Thoracic aorta (tissue), 2 donors: Measurements from ENCODE around the gene KCNMB1. TPM values are rescaled to one million over a fixed set of nuclear protein-coding genes. Genes with fewer than 3 reads are reported as not detected.
A peak's percentile ranks its signal among the peaks of the same experiment; 100 is the strongest.

ENCODE experiments used
- ATAC-seq: fragments of 150-250 bp; one replicate; pipeline ENCODE4 v1.8.0; 2017; ENCODE audit warnings: low read depth; ENCODE audit not compliant: insufficient number of reproducible peaks, low FRiP score
- DNase-seq: peaks from one replicate; pipeline ENCODE4 v3.0.0-alpha.2; 2020; ENCODE audit warnings: low spot score
- H3K27ac ChIP-seq, 2 donors: fragments of 200-600 bp; sonication (generic); 1 replicate in 1 of 2; 2 replicates in 1 of 2; pipeline ENCODE4 v1.5.1; 2016; ENCODE audit warnings: mild to moderate bottlenecking in 2 of 2, moderate library complexity in 2 of 2
- H3K27me3 ChIP-seq: fragments of 200-600 bp; sonication (generic); replicated peaks from 2 replicates; pipeline ENCODE4 v1.6.0; 2016; ENCODE audit warnings: mild to moderate bottlenecking; ENCODE audit not compliant: insufficient read depth
- H3K36me3 ChIP-seq: fragments of 200-600 bp; sonication (generic); one replicate; pipeline ENCODE4 v1.5.1; 2016
- H3K4me1 ChIP-seq, 2 donors: fragments of 200-600 bp; sonication (generic); 1 replicate in 1 of 2; 2 replicates in 1 of 2; pipeline versions ENCODE4 v1.5.1 to v1.6.0; 2016; ENCODE audit warnings: low read depth in 2 of 2, mild to moderate bottlenecking in 1 of 2; ENCODE audit not compliant: control insufficient read depth in 1 of 2
- H3K4me3 ChIP-seq: fragments of 200-600 bp; sonication (generic); 2 replicates; pipeline ENCODE4 v1.5.1; 2016; ENCODE audit warnings: mild to moderate bottlenecking
- H3K9me3 ChIP-seq: fragments of 200-600 bp; sonication (generic); 2 replicates; pipeline ENCODE4 v1.5.1; 2016
- total RNA-seq, 2 donors: library from RNA; depleted of rRNA; stranded (reverse); fragments of >200 nt; gene quantifications; one replicate each; pipeline versions ENCODE4 v1.1.0 to v1.2.3, GENCODE V29; 2016
- TF ChIP-seq, protein P1 (sequence below): fragments of 200-600 bp; sonication (generic); IDR thresholded peaks from one replicate; pipeline ENCODE4 v1.5.1; 2019; ENCODE audit warnings: antibody characterized with exemption

KCNMB1 gene
- total RNA-seq, 2 donors from 2014 or later = 20.1 to 30.1 TPM

DNA sequence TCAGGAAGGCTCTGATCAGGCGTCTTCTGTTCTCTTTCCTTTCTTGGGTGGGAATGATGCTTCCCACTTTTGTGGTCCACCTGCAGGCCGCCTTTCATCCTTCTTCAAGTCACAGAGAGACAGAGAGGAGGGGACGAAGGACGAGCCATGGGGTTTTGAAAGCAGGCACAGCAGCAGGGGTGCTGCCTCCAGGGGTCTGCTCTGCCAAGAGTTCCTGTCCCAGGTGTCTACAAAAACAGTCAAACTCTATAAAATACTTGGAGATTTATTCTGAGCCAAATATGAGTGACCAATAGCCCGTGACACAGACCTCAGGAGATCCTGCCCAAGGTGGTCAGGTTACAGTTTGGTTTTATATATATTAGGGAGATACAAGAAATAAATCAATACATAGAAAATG lies 57.1 kb downstream of the KCNMB1 start:
- no peak overlapping the region for H3K27ac ChIP-seq

DNA sequence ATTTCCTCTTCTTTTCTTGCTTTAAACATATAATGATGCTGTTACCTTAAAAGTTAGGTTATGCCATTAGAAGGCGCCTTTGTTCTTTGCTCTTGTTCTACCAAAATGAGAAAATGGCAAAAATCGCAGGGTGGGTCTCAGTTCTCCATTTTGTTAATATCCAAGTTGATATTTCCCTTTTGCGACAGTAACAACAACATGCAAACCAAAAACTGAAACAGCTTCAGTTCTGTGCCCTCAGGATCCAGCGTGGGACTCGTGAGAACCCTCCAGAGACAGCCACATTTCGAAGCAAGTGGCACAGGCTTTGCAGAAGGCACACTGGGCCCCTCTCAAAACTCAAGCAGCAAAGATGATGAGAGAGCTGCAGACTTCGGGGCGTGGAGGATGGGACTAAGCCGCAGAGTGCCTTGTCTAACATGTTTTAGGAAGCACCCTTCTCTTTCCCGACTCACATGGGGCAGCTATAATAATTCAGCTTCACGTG lies 58.6 kb downstream of the KCNMB1 start:
- Histone ChIP-seq H3K36me3 (no peaks in the 10 kb centered on the region), H3K4me1 (peaks cover 11 to 19% of the 10 kb centered on the region in 2 donors), H3K27me3 (no peaks in the 10 kb centered on the region), H3K27ac (peak overlapping the region in 1 of 2 donors; percentile 23), H3K9me3 (no peaks in the 10 kb centered on the region), H3K4me3 (peak overlapping the region; percentile 34)
- ATAC-seq (no peak), DNase-seq (no peak)
- TF ChIP-seq, protein P1, sequence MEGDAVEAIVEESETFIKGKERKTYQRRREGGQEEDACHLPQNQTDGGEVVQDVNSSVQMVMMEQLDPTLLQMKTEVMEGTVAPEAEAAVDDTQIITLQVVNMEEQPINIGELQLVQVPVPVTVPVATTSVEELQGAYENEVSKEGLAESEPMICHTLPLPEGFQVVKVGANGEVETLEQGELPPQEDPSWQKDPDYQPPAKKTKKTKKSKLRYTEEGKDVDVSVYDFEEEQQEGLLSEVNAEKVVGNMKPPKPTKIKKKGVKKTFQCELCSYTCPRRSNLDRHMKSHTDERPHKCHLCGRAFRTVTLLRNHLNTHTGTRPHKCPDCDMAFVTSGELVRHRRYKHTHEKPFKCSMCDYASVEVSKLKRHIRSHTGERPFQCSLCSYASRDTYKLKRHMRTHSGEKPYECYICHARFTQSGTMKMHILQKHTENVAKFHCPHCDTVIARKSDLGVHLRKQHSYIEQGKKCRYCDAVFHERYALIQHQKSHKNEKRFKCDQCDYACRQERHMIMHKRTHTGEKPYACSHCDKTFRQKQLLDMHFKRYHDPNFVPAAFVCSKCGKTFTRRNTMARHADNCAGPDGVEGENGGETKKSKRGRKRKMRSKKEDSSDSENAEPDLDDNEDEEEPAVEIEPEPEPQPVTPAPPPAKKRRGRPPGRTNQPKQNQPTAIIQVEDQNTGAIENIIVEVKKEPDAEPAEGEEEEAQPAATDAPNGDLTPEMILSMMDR = no peak

More for the DNA sequence above, 57.1 kb downstream of the KCNMB1 start:
- H3K9me3 ChIP-seq = no peaks in the 10 kb centered on the region
- peaks cover 11 to 19% of the 10 kb centered on the region in 2 donors for H3K4me1 ChIP-seq
- TF ChIP-seq, protein P1 = no peak
- H3K27me3 ChIP-seq = no peaks in the 10 kb centered on the region
- no peak overlapping the region for H3K4me3 ChIP-seq
- H3K36me3 ChIP-seq = no peaks in the 10 kb centered on the region
- no peak for DNase-seq
- no peak for ATAC-seq

DNA sequence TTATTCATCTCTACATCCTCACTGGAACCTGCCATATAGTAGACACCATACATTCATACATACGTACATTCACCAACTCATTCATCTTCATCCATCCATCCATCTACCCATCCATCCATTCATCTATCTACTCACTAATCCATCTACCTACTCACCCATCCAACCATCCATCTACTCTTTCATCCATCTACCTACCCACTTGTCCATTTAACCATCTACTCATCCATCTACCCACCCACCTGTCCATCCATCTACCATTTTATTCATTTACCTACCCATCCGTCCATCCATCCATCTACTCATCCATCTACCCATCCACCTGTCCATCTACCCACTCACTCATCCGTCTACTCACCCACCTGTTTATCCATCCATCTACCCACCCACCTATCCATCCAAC lies 59.6 kb downstream of the KCNMB1 start:
- Histone ChIP-seq H3K27ac (no peak overlapping the region), H3K4me3 (no peak overlapping the region), H3K9me3 (no peaks in the 10 kb centered on the region), H3K4me1 (peaks cover 11 to 19% of the 10 kb centered on the region in 2 donors), H3K27me3 (no peaks in the 10 kb centered on the region), H3K36me3 (no peaks in the 10 kb centered on the region)
- TF ChIP-seq, protein P1 = no peak
- DNase-seq (no peak), ATAC-seq (no peak)

DNA sequence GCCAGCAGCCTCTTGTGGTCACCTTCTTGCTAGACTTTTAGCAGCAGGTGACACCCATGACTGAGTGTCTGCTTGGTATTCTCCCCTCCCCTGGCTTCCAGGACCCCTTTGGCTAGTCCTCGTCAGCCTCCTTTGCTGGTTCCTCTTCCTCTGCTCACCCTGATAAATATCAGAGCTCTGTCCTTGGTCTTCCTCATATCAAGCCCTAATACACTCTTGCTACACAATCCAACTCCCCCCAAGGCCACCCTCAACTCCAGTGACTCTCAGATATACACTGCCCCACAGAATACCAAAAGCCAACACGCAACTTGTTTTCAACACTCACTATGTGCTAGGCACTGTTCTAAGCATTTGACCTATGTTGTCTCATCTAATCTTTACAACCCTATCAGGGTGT lies 61.3 kb downstream of the KCNMB1 start:
- Histone ChIP-seq H3K27me3 (no peaks in the 10 kb centered on the region), H3K27ac (no peak overlapping the region), H3K36me3 (no peaks in the 10 kb centered on the region), H3K4me3 (no peak overlapping the region), H3K4me1 (peaks cover 6 to 19% of the 10 kb centered on the region in 2 donors), H3K9me3 (no peaks in the 10 kb centered on the region)
- TF ChIP-seq, protein P1 = no peak
- DNase-seq = no peak
- no peak for ATAC-seq

DNA sequence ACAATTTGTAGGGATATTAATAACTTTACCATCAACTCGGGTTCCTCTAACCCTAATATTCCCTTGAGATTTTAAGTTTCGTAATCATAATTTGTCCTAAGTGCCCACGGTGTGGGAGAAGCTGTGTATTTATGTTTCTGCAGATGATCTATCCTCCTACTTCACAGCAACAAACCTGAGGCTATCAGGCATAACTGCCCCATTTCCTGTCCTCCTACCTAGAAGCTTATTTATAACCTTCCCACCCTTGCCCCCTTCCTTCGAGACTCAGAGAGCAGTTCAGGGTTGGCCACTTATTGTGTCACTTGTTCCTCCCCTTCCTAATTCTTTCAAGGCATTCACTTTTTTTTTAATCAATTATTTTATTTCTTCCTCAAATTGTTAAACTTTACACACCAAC lies 62.0 kb downstream of the KCNMB1 start:
- DNase-seq = no peak
- Histone ChIP-seq H3K4me1 (peaks cover 6 to 19% of the 10 kb centered on the region in 2 donors), H3K36me3 (no peaks in the 10 kb centered on the region), H3K27me3 (no peaks in the 10 kb centered on the region), H3K27ac (no peak overlapping the region), H3K4me3 (no peak overlapping the region), H3K9me3 (no peaks in the 10 kb centered on the region)
- ATAC-seq = no peak
- TF ChIP-seq, protein P1 = no peak

Other genes with a start within 250 kb of the KCNMB1 start
- gene C5orf58, start 156.4 kb downstream of the KCNMB1 start, total RNA-seq = not detected
- gene LCP2, start 91.6 kb downstream of the KCNMB1 start, total RNA-seq = 10 to 100 TPM; 56.9 to 76.5 TPM
- not detected for gene KCNIP1, start 114.7 kb upstream of the KCNMB1 start, total RNA-seq